SK-N-SH treated with all-trans-retinoic acid at 6 μM for 48 hours (cell line): ENCODE results near the gene SYNE2.

Source experiments
- ARNTL ChIP-seq: fragments of 450-650 bp; formaldehyde crosslinking; IDR thresholded peaks from 2 replicates; pipeline ENCODE4 v1.5.0; 2020; ENCODE audit warnings: low read depth, mild to moderate bottlenecking, moderate library complexity, borderline replicate concordance
- BACH2 ChIP-seq: fragments of 250-450 bp; sonication (Bioruptor Pico); IDR thresholded peaks from 2 replicates; pipeline ENCODE4 v1.9.0; 2021; ENCODE audit warnings: mild to moderate bottlenecking, borderline replicate concordance
- GLIS3 ChIP-seq: fragments of 250-450 bp; sonication (Bioruptor Pico); IDR thresholded peaks from 2 replicates; pipeline ENCODE4 v1.5.0; 2020; ENCODE audit warnings: mild to moderate bottlenecking, moderate library complexity
- PATZ1 ChIP-seq: fragments of 250-450 bp; sonication (Bioruptor Pico); IDR thresholded peaks from 2 replicates; pipeline ENCODE4 v1.8.0; 2020; ENCODE audit warnings: mild to moderate bottlenecking, moderate library complexity, borderline replicate concordance
- RARB ChIP-seq: fragments of 250-450 bp; sonication (Bioruptor Pico); IDR thresholded peaks from 2 replicates; pipeline ENCODE4 v1.8.0; 2021; ENCODE audit warnings: mild to moderate bottlenecking, moderate library complexity
- ZNF8 ChIP-seq: fragments of 450-650 bp; formaldehyde crosslinking; IDR thresholded peaks from 2 replicates; pipeline ENCODE4 v1.5.0; 2020; ENCODE audit warnings: mild to moderate bottlenecking, moderate library complexity

DNA sequence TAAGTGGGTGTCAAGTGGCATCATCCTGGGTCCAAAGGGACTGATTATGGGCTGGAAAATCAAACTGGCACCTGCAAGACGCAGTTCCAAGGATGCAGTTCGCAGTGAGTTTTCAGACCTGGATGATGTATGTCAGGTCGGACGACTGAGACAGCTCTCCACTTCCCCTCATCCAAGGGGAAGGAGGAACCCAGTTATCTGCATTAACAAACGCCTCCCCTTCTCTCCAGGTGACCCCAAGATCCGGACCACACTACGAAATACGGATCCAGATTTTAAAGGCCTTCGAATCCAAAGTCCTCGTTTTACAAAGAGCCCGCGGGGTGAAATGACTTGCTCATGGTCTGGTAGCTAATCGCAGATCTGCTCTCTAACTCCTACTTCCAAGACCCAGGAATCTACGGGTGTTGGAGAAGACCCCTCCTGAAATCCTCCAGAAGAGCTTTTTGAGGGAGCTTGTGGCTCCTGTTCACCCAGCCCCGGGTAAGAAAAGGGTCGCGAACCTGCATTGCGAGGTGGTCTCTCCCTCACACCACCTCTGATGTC, 460 bp upstream of the SYNE2 start:
- TF ChIP-seq PATZ1 (no peak), BACH2 (no peak), RARB (CRISPR knock-in tag) (no peak), ARNTL (CRISPR knock-in tag) (no peak), GLIS3 (CRISPR knock-in tag) (no peak), ZNF8 (no peak)
